Testis (tissue), 3 donors: ENCODE data around the gene FBXO27. TPM values are rescaled to one million over a fixed set of nuclear protein-coding genes. Genes with fewer than 3 reads are reported as not detected.
A peak's percentile ranks its signal among the peaks of the same experiment; 100 is the strongest.
"Not testable (repeated sequence)": the region's sequence is repeated elsewhere in the genome, so short reads cannot be mapped to it uniquely, and the experiment has no call there.

Source experiments
- DNase-seq: peaks from one replicate; pipeline ENCODE4 v3.0.0-alpha.2; 2019
- H3K27ac ChIP-seq, 2 donors: fragments of 200-600 bp; sonication (generic); one replicate each; pipeline ENCODE4 v1.5.1; 2019
- H3K27me3 ChIP-seq: fragments of 200-600 bp; sonication (generic); one replicate; pipeline ENCODE4 v1.5.1; 2019
- H3K36me3 ChIP-seq: fragments of 200-600 bp; sonication (generic); one replicate; pipeline ENCODE4 v1.5.1; 2017; ENCODE audit warnings: low read depth; ENCODE audit errors: missing control alignments
- H3K4me1 ChIP-seq: fragments of 200-600 bp; sonication (generic); one replicate; pipeline ENCODE4 v1.5.1; 2019
- H3K4me3 ChIP-seq, 2 donors: fragments of 200-600 bp; sonication (generic); one replicate each; pipeline ENCODE4 v1.5.1; 2017 to 2019
- H3K9me3 ChIP-seq: fragments of 200-600 bp; sonication (generic); one replicate; pipeline ENCODE4 v1.5.1; 2017
- POLR2A ChIP-seq: fragments of 450-650 bp; IDR thresholded peaks from one replicate; pipeline ENCODE4 v1.6.1; 2017; ENCODE audit warnings: antibody characterized with exemption, mild to moderate bottlenecking, moderate library complexity
- whole genome bisulfite sequencing, 2 donors: methylation state at CpG; one replicate each; pipeline ENCODE4 v1.1.5; 2018; 5-methylcytosine and 5-hydroxymethylcytosine counted together
- intact Hi-C: fragments of 100-400 bp; cut with DNase I; formaldehyde crosslinking; loops from one replicate; pipeline ENCODE4 v1.15.1; 2023; ENCODE audit warnings: low total_unique reads
- polyA plus RNA-seq: library from polyadenylated mRNA; stranded (reverse); fragments of 350-450 nt; fragmentation: Illumina TruSeq; extraction: RNeasy Lipid Tissue Mini Kit (QIAGEN cat#74804); gene quantifications from one replicate; pipeline ENCODE4 v1.2.3, GENCODE V29; 2014; ENCODE audit warnings: low read depth, low replicate concordance; ENCODE audit not compliant: insufficient read depth
- total RNA-seq, 2 donors: library from RNA; depleted of rRNA; stranded (reverse); fragments of >200 nt; gene quantifications; one replicate each; pipeline ENCODE4 v1.2.3, GENCODE V29; 2016
- TF ChIP-seq, protein P1 (sequence below), 3 experiments: fragments of 450-650 bp in 2 of 3; fragments of 200-600 bp in 1 of 3; sonication (generic) in 1 of 3; IDR thresholded peaks; one replicate each; pipeline ENCODE4 v1.5.1; 2016 to 2019; ENCODE audit warnings: antibody characterized with exemption in 3 of 3, mild to moderate bottlenecking in 2 of 3, moderate library complexity in 1 of 3

Gene FBXO27
- total and polyA plus RNA-seq, 3 donors from 2014 or later: 11.3 to 16.5 (median 15.5) TPM

DNA sequence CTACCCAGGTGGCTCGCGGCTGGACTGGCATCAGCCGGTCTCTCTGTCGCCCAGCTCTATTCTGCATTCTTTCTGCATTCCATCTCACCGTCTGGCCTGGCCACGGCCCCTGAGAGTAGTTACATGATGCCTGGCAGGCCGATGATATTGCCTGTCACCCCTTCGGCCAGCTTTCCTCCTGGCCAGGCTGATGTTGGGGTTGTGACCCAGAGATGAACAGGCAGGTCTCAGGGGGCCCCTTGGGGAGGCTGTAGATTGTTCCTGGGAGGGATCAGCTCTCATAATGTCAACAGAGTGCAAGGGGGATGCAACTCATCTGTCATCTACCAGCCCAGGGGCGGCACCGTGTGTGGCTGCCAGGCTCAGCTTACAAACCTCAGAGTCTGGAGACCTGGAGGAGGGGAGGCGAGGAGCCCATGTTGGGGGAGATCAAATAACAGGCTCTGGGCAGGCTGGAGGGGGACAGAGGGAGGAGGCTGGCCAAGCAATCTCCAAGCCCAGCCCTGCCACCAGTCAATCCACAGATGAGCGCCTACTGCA lies 43.2 kb downstream of the FBXO27 start:
- Histone ChIP-seq H3K9me3 (no peaks in the 10 kb centered on the region), H3K27me3 (no peaks in the 10 kb centered on the region), H3K4me1 (peaks cover 11% of the 10 kb centered on the region), H3K36me3 (no peaks in the 10 kb centered on the region), H3K4me3 (no peak overlapping the region), H3K27ac (no peak overlapping the region)
- peak; percentile 15 for DNase-seq
- WGBS, 2 donors: 41 to 43% methylated on average over 11 to 12 of the region's 12 CpGs
- TF ChIP-seq, protein P1, sequence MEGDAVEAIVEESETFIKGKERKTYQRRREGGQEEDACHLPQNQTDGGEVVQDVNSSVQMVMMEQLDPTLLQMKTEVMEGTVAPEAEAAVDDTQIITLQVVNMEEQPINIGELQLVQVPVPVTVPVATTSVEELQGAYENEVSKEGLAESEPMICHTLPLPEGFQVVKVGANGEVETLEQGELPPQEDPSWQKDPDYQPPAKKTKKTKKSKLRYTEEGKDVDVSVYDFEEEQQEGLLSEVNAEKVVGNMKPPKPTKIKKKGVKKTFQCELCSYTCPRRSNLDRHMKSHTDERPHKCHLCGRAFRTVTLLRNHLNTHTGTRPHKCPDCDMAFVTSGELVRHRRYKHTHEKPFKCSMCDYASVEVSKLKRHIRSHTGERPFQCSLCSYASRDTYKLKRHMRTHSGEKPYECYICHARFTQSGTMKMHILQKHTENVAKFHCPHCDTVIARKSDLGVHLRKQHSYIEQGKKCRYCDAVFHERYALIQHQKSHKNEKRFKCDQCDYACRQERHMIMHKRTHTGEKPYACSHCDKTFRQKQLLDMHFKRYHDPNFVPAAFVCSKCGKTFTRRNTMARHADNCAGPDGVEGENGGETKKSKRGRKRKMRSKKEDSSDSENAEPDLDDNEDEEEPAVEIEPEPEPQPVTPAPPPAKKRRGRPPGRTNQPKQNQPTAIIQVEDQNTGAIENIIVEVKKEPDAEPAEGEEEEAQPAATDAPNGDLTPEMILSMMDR (IDR thresholded peaks at IDR 0.05): no peak
- TF ChIP-seq POLR2A: no peak
- intact Hi-C loops: no loop called here

DNA sequence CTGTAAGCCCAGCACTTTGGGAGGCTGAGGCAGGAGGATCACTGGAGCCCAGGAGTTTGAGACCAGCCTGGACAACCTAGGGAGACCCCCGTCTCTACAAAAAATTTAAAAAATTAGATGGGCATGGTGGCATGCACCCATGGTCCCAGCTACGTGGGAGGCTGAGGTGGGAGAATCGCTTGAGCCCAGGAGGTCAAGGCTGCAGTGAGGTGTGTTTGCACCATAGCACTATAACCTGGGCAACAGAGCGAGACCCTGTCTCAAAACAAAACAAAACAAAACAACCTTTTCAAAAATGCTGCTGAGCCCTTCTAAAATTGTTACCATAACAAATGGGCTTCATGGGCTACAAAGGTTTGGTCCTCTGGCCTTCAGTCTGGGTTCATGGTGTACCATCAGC lies 43.7 kb downstream of the FBXO27 start:
- H3K4me3 ChIP-seq, H3K9me3 ChIP-seq, intact Hi-C loops, H3K27ac ChIP-seq, H3K27me3 ChIP-seq, DNase-seq, H3K36me3 ChIP-seq: not testable (repeated sequence)
- peaks cover 11% of the 10 kb centered on the region for H3K4me1 ChIP-seq
- 82 to 89% methylated on average over 4 of the region's 4 CpGs for WGBS, 2 donors

DNA sequence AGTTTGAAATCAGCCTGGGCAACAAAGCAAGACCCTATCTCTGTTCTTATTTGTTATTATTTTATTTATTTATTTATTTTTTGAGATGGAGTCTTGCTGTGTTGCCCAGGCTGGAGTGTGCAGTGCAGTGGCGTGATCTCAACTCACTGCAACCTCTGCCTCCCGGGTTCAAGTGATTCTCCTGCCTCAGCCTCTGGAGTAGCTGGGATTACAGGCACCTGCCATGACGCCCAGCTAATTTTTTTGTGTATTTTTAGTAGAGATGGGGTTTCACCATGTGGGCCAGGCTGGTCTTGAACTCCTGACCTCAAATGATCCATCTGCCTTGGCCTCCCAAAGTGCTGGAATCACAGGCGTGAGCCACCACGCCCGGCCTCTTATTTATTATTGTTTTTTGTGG lies 44.6 kb downstream of the FBXO27 start:
- H3K4me3 ChIP-seq, intact Hi-C loops: not testable (repeated sequence)

DNA sequence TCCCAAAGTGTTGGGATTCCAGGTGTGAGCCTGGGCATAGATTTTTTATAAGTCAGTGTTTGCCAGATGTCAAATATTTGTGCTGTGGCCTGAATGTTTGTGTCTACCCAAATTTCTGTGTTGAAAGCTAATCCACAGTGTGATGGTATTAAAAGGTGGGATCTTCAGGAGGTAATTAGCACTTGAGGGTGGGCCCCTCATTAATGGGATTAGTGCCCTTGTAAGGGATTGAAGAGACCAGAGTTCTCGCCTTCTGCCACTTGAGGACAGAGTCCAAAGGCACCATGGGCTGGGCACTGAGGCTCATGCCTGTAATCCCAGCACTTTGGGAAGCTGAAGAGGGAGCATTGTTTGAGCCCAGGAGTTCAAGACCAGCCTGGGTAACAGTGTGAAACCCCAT lies 47.1 kb downstream of the FBXO27 start:
- TF ChIP-seq, protein P1 (IDR thresholded peaks at IDR 0.05): no peak
- no peak for TF ChIP-seq POLR2A
- Histone ChIP-seq H3K4me3 (no peak overlapping the region), H3K4me1 (peaks cover 3% of the 10 kb centered on the region), H3K27ac (no peak overlapping the region), H3K36me3 (no peaks in the 10 kb centered on the region), H3K9me3 (no peaks in the 10 kb centered on the region), H3K27me3 (no peaks in the 10 kb centered on the region)
- 100% methylated on average over 1 of the region's 1 CpG for WGBS, 2 donors
- no peak for DNase-seq
- intact Hi-C loops: no loop called here

More for the DNA sequence above, 44.6 kb downstream of the FBXO27 start:
- not testable (repeated sequence) for H3K27ac ChIP-seq, H3K9me3 ChIP-seq, DNase-seq, H3K27me3 ChIP-seq, H3K36me3 ChIP-seq
- H3K4me1 ChIP-seq: peaks cover 11% of the 10 kb centered on the region
- 89 to 97% methylated on average over 6 of the region's 6 CpGs for WGBS, 2 donors

DNA sequence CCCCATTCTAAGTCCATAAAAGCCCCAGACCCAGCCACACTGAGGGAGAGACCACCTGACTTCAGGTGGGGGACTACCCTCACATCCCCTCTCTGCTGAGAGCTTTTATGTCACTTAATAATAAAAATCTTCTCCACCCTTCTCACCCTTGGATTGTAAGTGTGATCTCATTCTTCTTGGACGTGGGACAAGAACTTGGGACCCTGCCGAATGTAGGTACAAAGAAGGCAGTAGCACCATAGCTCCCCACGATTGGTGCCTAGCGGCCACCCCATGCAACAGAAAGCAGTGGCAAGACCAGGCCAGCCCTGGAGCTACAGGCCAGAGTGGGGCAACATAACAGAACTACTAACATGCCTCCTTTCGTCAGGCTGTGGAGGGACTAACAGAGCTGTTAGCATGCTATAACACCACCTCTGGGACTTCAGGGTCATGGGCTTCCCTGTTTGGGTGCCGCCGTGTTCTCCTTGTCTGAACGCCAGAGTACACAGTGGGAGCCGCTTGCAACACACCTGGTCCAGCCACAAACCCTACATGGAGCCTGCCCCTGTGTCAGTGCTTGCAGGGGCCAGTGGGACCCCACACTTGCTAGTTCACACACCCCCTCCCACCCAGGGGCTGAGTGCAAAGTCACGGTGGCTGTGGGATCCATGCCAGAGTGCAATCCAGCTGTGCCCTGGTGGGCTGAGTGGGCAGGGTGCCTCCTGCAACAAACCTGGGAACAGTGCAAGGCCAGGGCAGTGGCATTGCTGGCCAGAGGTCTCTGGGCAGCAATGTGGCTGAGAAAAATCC lies 51.6 kb downstream of the FBXO27 start:
- TF ChIP-seq, protein P1 (IDR thresholded peaks at IDR 0.05): no peak
- TF ChIP-seq POLR2A: no peak
- no peak for DNase-seq
- Histone ChIP-seq H3K4me3 (no peak overlapping the region), H3K27ac (no peak overlapping the region), H3K4me1 (peaks cover 4% of the 10 kb centered on the region), H3K9me3 (no peaks in the 10 kb centered on the region), H3K36me3 (no peaks in the 10 kb centered on the region), H3K27me3 (no peaks in the 10 kb centered on the region)
- 93 to 96% methylated on average over 5 to 10 of the region's 10 CpGs for WGBS, 2 donors
- intact Hi-C loops: no loop called here
